Naive B cell (primary cell): ENCODE measurements around the gene FZD4. TPM values are rescaled to one million over a fixed set of nuclear protein-coding genes. Genes with fewer than 3 reads are reported as not detected.
"Not testable (repeated sequence)": the region's sequence is repeated elsewhere in the genome, so short reads cannot be mapped to it uniquely, and the experiment has no call there.

ENCODE experiments used
- ATAC-seq, 2 donors: fragments of 150-1000 bp; cut with Tn5 transposase; 2 replicates each; pipeline ENCODE4 v1.10.0; 2021; ENCODE audit warnings: low read depth in 2 of 2, mild to moderate bottlenecking in 2 of 2, moderate library complexity in 2 of 2
- DNase-seq: peaks from one replicate; pipeline ENCODE4 v3.0.0; 2022
- H3K27ac Mint-ChIP-seq, 6 donors: one replicate each; pipeline ENCODE4 v1.8.0; 2020 to 2022; ENCODE audit warnings: mild to moderate bottlenecking in 6 of 6, mixed read lengths in 6 of 6, moderate library complexity in 5 of 6, inconsistent platforms in 2 of 6
- H3K27me3 Mint-ChIP-seq, 3 donors: one replicate each; pipeline ENCODE4 v1.8.0; 2021 to 2022; ENCODE audit warnings: mixed read lengths in 3 of 3, mild to moderate bottlenecking in 1 of 3
- H3K36me3 Mint-ChIP-seq, 2 donors: one replicate each; pipeline ENCODE4 v1.8.0; 2020 to 2022; ENCODE audit warnings: mixed read lengths in 2 of 2, inconsistent platforms in 1 of 2, mild to moderate bottlenecking in 1 of 2
- H3K4me1 Mint-ChIP-seq, 3 donors: one replicate each; pipeline ENCODE4 v1.8.0; 2020 to 2022; ENCODE audit warnings: mixed read lengths in 3 of 3, inconsistent platforms in 1 of 3, mild to moderate bottlenecking in 1 of 3, moderate library complexity in 1 of 3
- H3K4me3 Mint-ChIP-seq, 8 donors: one replicate each; pipeline ENCODE4 v1.8.0; 2020 to 2022; ENCODE audit warnings: mild to moderate bottlenecking in 8 of 8, mixed read lengths in 8 of 8, moderate library complexity in 8 of 8, inconsistent platforms in 2 of 8
- H3K9me3 Mint-ChIP-seq, 7 donors: one replicate each; pipeline ENCODE4 v1.8.0; 2020 to 2022; ENCODE audit warnings: mixed read lengths in 7 of 7, mild to moderate bottlenecking in 5 of 7, inconsistent platforms in 2 of 7, moderate library complexity in 1 of 7
- polyA plus RNA-seq, 6 donors: library from polyadenylated mRNA; unstranded; fragments of 300-500 nt; fragmentation: Illumina TruSeq; gene quantifications; one replicate each; pipeline ENCODE4 v1.2.3, GENCODE V29; 2021; ENCODE audit warnings: low read depth in 6 of 6

The FZD4 gene
- polyA plus RNA-seq, 6 donors from 2014 or later: not detected

- DNase-seq (no peak), ATAC-seq (no peak)
- H3K27me3 Mint-ChIP-seq: peaks cover 6 to 14% (median 9%) of the 10 kb centered on the region in 3 donors
- H3K4me1 Mint-ChIP-seq: no peaks in the 10 kb centered on the region
- no peaks in the 10 kb centered on the region for H3K36me3 Mint-ChIP-seq
- H3K9me3 Mint-ChIP-seq: no peaks in the 10 kb centered on the region
- H3K27ac Mint-ChIP-seq: no peak overlapping the region
- no peak overlapping the region for H3K4me3 Mint-ChIP-seq
Observed at GRCh38 chr11:86984701-86985100, 29.5 kb upstream of the FZD4 start.

- no peaks in the 10 kb centered on the region for H3K9me3 Mint-ChIP-seq
- no peak overlapping the region for H3K27ac Mint-ChIP-seq
- H3K4me1 Mint-ChIP-seq: no peaks in the 10 kb centered on the region
- H3K4me3 Mint-ChIP-seq: peak overlapping the region in 1 of 8 donors; percentile 4
- no peaks in the 10 kb centered on the region for H3K36me3 Mint-ChIP-seq
- H3K27me3 Mint-ChIP-seq: peaks cover 0 to 7% (median 5%) of the 10 kb centered on the region in 3 donors
- ATAC-seq (no peak), DNase-seq (no peak)
Observed at GRCh38 chr11:86983021-86983488, 27.9 kb upstream of the FZD4 start.

- H3K27me3 Mint-ChIP-seq: peaks cover 0 to 7% (median 5%) of the 10 kb centered on the region in 3 donors
Observed at GRCh38 chr11:86981777-86982540, 26.8 kb upstream of the FZD4 start.

GRCh38 chr11:86980086-86980796, 25.0 kb upstream of the FZD4 start:
- H3K36me3 Mint-ChIP-seq: no peaks in the 10 kb centered on the region
- no peak for ATAC-seq
- no peaks in the 10 kb centered on the region for H3K9me3 Mint-ChIP-seq
- no peak overlapping the region for H3K27ac Mint-ChIP-seq
- no peak for DNase-seq
- peaks cover 0 to 5% (median 0%) of the 10 kb centered on the region in 3 donors for H3K27me3 Mint-ChIP-seq
- no peaks in the 10 kb centered on the region for H3K4me1 Mint-ChIP-seq
- H3K4me3 Mint-ChIP-seq: no peak overlapping the region

More at GRCh38 chr11:86981777-86982540, 26.8 kb upstream of the FZD4 start:
- DNase-seq: no peak
- Mint-ChIP-seq H3K36me3 (no peaks in the 10 kb centered on the region), H3K4me3 (no peak overlapping the region), H3K4me1 (no peaks in the 10 kb centered on the region), H3K27ac (no peak overlapping the region), H3K9me3 (no peaks in the 10 kb centered on the region)
- no peak for ATAC-seq

GRCh38 chr11:86978756-86979608, 23.8 kb upstream of the FZD4 start:
- no peaks in the 10 kb centered on the region for H3K27me3 Mint-ChIP-seq
- no peaks in the 10 kb centered on the region for H3K36me3 Mint-ChIP-seq
- no peak overlapping the region for H3K27ac Mint-ChIP-seq
- peaks cover 0 to 6% (median under 1%) of the 10 kb centered on the region in 7 donors for H3K9me3 Mint-ChIP-seq
- H3K4me1 Mint-ChIP-seq: no peaks in the 10 kb centered on the region
- no peak for DNase-seq
- peak in 1 of 2 donors; percentile 43 for ATAC-seq
- H3K4me3 Mint-ChIP-seq: no peak overlapping the region

- no peaks in the 10 kb centered on the region for H3K27me3 Mint-ChIP-seq
- no peak overlapping the region for H3K4me3 Mint-ChIP-seq
- ATAC-seq: no peak
- DNase-seq: no peak
- no peaks in the 10 kb centered on the region for H3K4me1 Mint-ChIP-seq
- H3K36me3 Mint-ChIP-seq: peaks cover 0 to 4% of the 10 kb centered on the region in 2 donors
- H3K9me3 Mint-ChIP-seq: peaks cover 0 to 12% (median 8%) of the 10 kb centered on the region in 7 donors
- no peak overlapping the region for H3K27ac Mint-ChIP-seq
Observed at GRCh38 chr11:86978247-86978646, 23.1 kb upstream of the FZD4 start.

- Mint-ChIP-seq H3K36me3 (peaks cover 0 to 11% of the 10 kb centered on the region in 2 donors), H3K4me3 (no peak overlapping the region), H3K4me1 (no peaks in the 10 kb centered on the region), H3K27ac (peak overlapping the region in 1 of 6 donors; percentile 54), H3K27me3 (no peaks in the 10 kb centered on the region), H3K9me3 (peaks cover 3 to 19% (median 15%) of the 10 kb centered on the region in 7 donors)
- no peak for DNase-seq
- no peak for ATAC-seq
Observed at GRCh38 chr11:86977441-86978050, 22.4 kb upstream of the FZD4 start.

GRCh38 chr11:86972734-86973133, 17.5 kb upstream of the FZD4 start:
- H3K4me1 Mint-ChIP-seq: no peaks in the 10 kb centered on the region
- no peak overlapping the region for H3K4me3 Mint-ChIP-seq
- DNase-seq (no peak), ATAC-seq (no peak)
- peaks cover 4 to 30% (median 23%) of the 10 kb centered on the region in 7 donors for H3K9me3 Mint-ChIP-seq
- peaks cover 6 to 16% (median 13%) of the 10 kb centered on the region in 3 donors for H3K27me3 Mint-ChIP-seq
- H3K36me3 Mint-ChIP-seq: peaks cover 0 to 14% of the 10 kb centered on the region in 2 donors
- no peak overlapping the region for H3K27ac Mint-ChIP-seq

- no peak for ATAC-seq
- Mint-ChIP-seq H3K36me3 (peaks cover 0 to 14% of the 10 kb centered on the region in 2 donors), H3K4me1 (no peaks in the 10 kb centered on the region), H3K27me3 (peaks cover 6 to 37% (median 35%) of the 10 kb centered on the region in 3 donors), H3K9me3 (peaks cover 4 to 26% (median 21%) of the 10 kb centered on the region in 7 donors), H3K4me3 (no peak overlapping the region), H3K27ac (no peak overlapping the region)
- DNase-seq: no peak
Observed at GRCh38 chr11:86969258-86969657, 14.1 kb upstream of the FZD4 start.

- ATAC-seq, H3K4me3 Mint-ChIP-seq, H3K36me3 Mint-ChIP-seq, DNase-seq, H3K27ac Mint-ChIP-seq, H3K4me1 Mint-ChIP-seq: not testable (repeated sequence)
- Mint-ChIP-seq H3K9me3 (peaks cover 1 to 14% (median 9%) of the 10 kb centered on the region in 7 donors), H3K27me3 (peaks cover 15 to 52% (median 38%) of the 10 kb centered on the region in 3 donors)
Observed at GRCh38 chr11:86967601-86968000, 12.4 kb upstream of the FZD4 start.

GRCh38 chr11:86957976-86958646, 2.9 kb upstream of the FZD4 start:
- DNase-seq: no peak
- Mint-ChIP-seq H3K27me3 (peaks cover 29 to 55% (median 54%) of the 10 kb centered on the region in 3 donors), H3K27ac (peak overlapping the region in 1 of 6 donors; percentile 11), H3K4me3 (peak overlapping the region in 1 of 8 donors; percentile 86), H3K36me3 (no peaks in the 10 kb centered on the region), H3K4me1 (peaks cover 18 to 20% (median 19%) of the 10 kb centered on the region in 3 donors), H3K9me3 (no peaks in the 10 kb centered on the region)
- no peak for ATAC-seq

- Mint-ChIP-seq H3K36me3 (no peaks in the 10 kb centered on the region), H3K4me3 (peak overlapping the region in 5 of 8 donors; percentile 86 to 96 (median 95)), H3K4me1 (peaks cover 18 to 20% (median 19%) of the 10 kb centered on the region in 3 donors), H3K27ac (no peak overlapping the region), H3K27me3 (peaks cover 29 to 52% (median 50%) of the 10 kb centered on the region in 3 donors), H3K9me3 (no peaks in the 10 kb centered on the region)
- DNase-seq: no peak
- ATAC-seq: no peak
Observed at GRCh38 chr11:86956905-86957195, 1.7 kb upstream of the FZD4 start.
